H1 (cell line): Measurements from ENCODE around the gene MSH4. TPM values are rescaled to one million over a fixed set of nuclear protein-coding genes. Genes with fewer than 3 reads are reported as not detected.

Experiments used
- CTCF ChIA-PET: fragments of 300-600 bp; sonication (Branson Sonifier 250); formaldehyde crosslinking; loops from one replicate; lab custom pipeline; 2021; ENCODE audit not compliant: partially characterized antibody; lab: Charles Lee
- POLR2A ChIA-PET: fragments of 300-600 bp; sonication (Branson Sonifier 250); formaldehyde crosslinking; loops from one replicate; lab custom pipeline; 2021; ENCODE audit warnings: inconsistent platforms; ENCODE audit not compliant: partially characterized antibody; lab: Charles Lee
- DNase-seq, 2 experiments: peaks; one replicate each; pipeline versions ENCODE4 v3.0.0 to v3.0.0-alpha.2; 2010 to 2022; ENCODE audit warnings: low spot score in 2 of 2, low read depth in 1 of 2, mixed read lengths in 1 of 2
- FAIRE-seq: peaks from 2 replicates; lab custom pipeline; 2011; peaks lifted over from hg19 to GRCh38; lab: Jason Lieb, UNC
- H2AFZ ChIP-seq: 2 replicates; pipeline ENCODE4 v1.8.1; 2012; ENCODE audit warnings: low read length, inconsistent platforms
- H2AK5ac ChIP-seq: 2 replicates; pipeline ENCODE4 v1.6.1; 2013; ENCODE audit warnings: low read depth, low read length
- H2BK120ac ChIP-seq: replicated peaks from 2 replicates; pipeline ENCODE3; 2013; ENCODE audit warnings: low read depth, low read length, inconsistent platforms
- H2BK12ac ChIP-seq: 2 replicates; pipeline ENCODE4 v1.6.1; 2013; ENCODE audit warnings: low read depth, low read length
- H2BK15ac ChIP-seq: 2 replicates; pipeline ENCODE4 v1.6.1; 2013; ENCODE audit warnings: low read length
- H2BK20ac ChIP-seq: 2 replicates; pipeline ENCODE4 v1.6.1; 2013; ENCODE audit warnings: low read length
- H2BK5ac ChIP-seq: 2 replicates; pipeline ENCODE4 v1.6.1; 2013; ENCODE audit warnings: low read depth, low read length
- H3K14ac ChIP-seq: 2 replicates; pipeline ENCODE4 v1.6.1; 2013; ENCODE audit warnings: inconsistent platforms; ENCODE audit not compliant: insufficient read length
- H3K18ac ChIP-seq: 2 replicates; pipeline ENCODE4 v1.6.1; 2013; ENCODE audit warnings: low read length; ENCODE audit errors: extremely low read depth
- H3K23ac ChIP-seq: 2 replicates; pipeline ENCODE4 v1.6.1; 2013; ENCODE audit warnings: inconsistent platforms; ENCODE audit not compliant: insufficient read length
- H3K23me2 ChIP-seq: 2 replicates; pipeline ENCODE4 v1.6.1; 2013; ENCODE audit warnings: low read depth, low read length
- H3K27ac ChIP-seq: 2 replicates; pipeline ENCODE4 v1.6.1; 2011; ENCODE audit warnings: low read depth, low read length, inconsistent platforms
- H3K27me3 ChIP-seq, 4 experiments: replicated peaks in 1 of 4; 1 replicate in 1 of 4; 2 replicates in 3 of 4; pipeline versions ENCODE4 v1.6.1 to v1.8.1; 2011 to 2013; ENCODE audit warnings: low read length in 3 of 4, mild to moderate bottlenecking in 3 of 4, inconsistent platforms in 2 of 4, mixed read lengths in 2 of 4, moderate library complexity in 1 of 4; ENCODE audit not compliant: control insufficient read depth in 3 of 4, insufficient read depth in 3 of 4; ENCODE audit errors: extremely low read depth in 1 of 4
- H3K36me3 ChIP-seq, 4 experiments: 2 replicates each; pipeline versions ENCODE4 v1.6.1 to v1.8.1; 2011 to 2013; ENCODE audit warnings: mild to moderate bottlenecking in 4 of 4, low read length in 3 of 4, moderate library complexity in 2 of 4, control low read depth in 1 of 4, inconsistent platforms in 1 of 4; ENCODE audit not compliant: insufficient read depth in 4 of 4, control insufficient read depth in 2 of 4
- H3K4ac ChIP-seq: replicated peaks from 2 replicates; pipeline ENCODE3; 2013; ENCODE audit warnings: low read length, low read depth, mixed read lengths, inconsistent platforms; ENCODE audit not compliant: insufficient read length
- H3K4me1 ChIP-seq, 4 experiments: replicated peaks in 1 of 4; 1 replicate in 1 of 4; 2 replicates in 3 of 4; pipeline versions ENCODE4 v1.6.1 to v1.8.1; 2011 to 2013; ENCODE audit warnings: low read length in 3 of 4, inconsistent platforms in 2 of 4, mixed read lengths in 1 of 4; ENCODE audit not compliant: insufficient read depth in 4 of 4, control insufficient read depth in 3 of 4
- H3K4me2 ChIP-seq, 2 experiments: 2 replicates each; pipeline versions ENCODE4 v1.6.1 to v1.8.1; 2011 to 2013; ENCODE audit warnings: low read depth in 2 of 2, low read length in 2 of 2, control low read depth in 1 of 2, inconsistent platforms in 1 of 2, mild to moderate bottlenecking in 1 of 2; ENCODE audit not compliant: insufficient read depth in 1 of 2
- H3K4me3 ChIP-seq, 4 experiments: fragments of 200-600, 300-600 bp in 1 of 4; sonication (generic), shearing (Covaris generic), sonication (Bioruptor Twin) in 1 of 4; 2 replicates each; pipeline versions ENCODE4 v1.5.1 to v1.8.1; 2011 to 2016; ENCODE audit warnings: low read length in 4 of 4, low read depth in 3 of 4, control low read depth in 2 of 4, inconsistent platforms in 2 of 4, mild to moderate bottlenecking in 2 of 4, mixed read lengths in 1 of 4, moderate library complexity in 1 of 4; ENCODE audit not compliant: insufficient read depth in 2 of 4; ENCODE audit errors: extremely low read depth in 1 of 4
- H3K56ac ChIP-seq: replicated peaks from 2 replicates; pipeline ENCODE3; 2013; ENCODE audit warnings: low read depth, mild to moderate bottlenecking, mixed read lengths, low read length, inconsistent platforms; ENCODE audit not compliant: insufficient read length
- H3K79me1 ChIP-seq: 2 replicates; pipeline ENCODE4 v1.6.1; 2013; ENCODE audit warnings: low read depth, low read length, control low read depth
- H3K79me2 ChIP-seq, 2 experiments: 2 replicates each; pipeline versions ENCODE4 v1.6.1 to v1.8.1; 2012 to 2013; ENCODE audit warnings: low read length in 2 of 2, mild to moderate bottlenecking in 2 of 2, inconsistent platforms in 1 of 2; ENCODE audit not compliant: insufficient read depth in 2 of 2, control insufficient read depth in 1 of 2
- H3K9ac ChIP-seq, 4 experiments: replicated peaks in 1 of 4; 1 replicate in 1 of 4; 2 replicates in 3 of 4; pipeline versions ENCODE4 v1.6.1 to v1.8.1; 2011 to 2013; ENCODE audit warnings: low read depth in 3 of 4, low read length in 3 of 4, control low read depth in 2 of 4, mild to moderate bottlenecking in 2 of 4, moderate library complexity in 2 of 4, inconsistent platforms in 1 of 4; ENCODE audit errors: extremely low read depth in 1 of 4
- H3K9me3 ChIP-seq, 2 experiments: 2 replicates each; pipeline versions ENCODE4 v1.6.1 to v1.8.1; 2012 to 2013; ENCODE audit warnings: mild to moderate bottlenecking in 2 of 2, moderate library complexity in 2 of 2, control low read depth in 1 of 2, inconsistent platforms in 1 of 2, low read depth in 1 of 2, low read length in 1 of 2, mixed read lengths in 1 of 2; ENCODE audit not compliant: insufficient read depth in 2 of 2
- H4K20me1 ChIP-seq, 2 experiments: replicated peaks in 1 of 2; 2 replicates each; pipeline versions ENCODE3 to v1.8.1; 2011 to 2013; ENCODE audit warnings: inconsistent platforms in 2 of 2, low read length in 2 of 2, mild to moderate bottlenecking in 1 of 2; ENCODE audit not compliant: insufficient read depth in 2 of 2, control insufficient read depth in 1 of 2
- H4K5ac ChIP-seq: 2 replicates; pipeline ENCODE4 v1.6.1; 2013; ENCODE audit warnings: low read length, low read depth, mixed read lengths, inconsistent platforms; ENCODE audit not compliant: insufficient read length
- H4K8ac ChIP-seq: 2 replicates; pipeline ENCODE4 v1.8.0; 2013; ENCODE audit warnings: mild to moderate bottlenecking, moderate library complexity, low read length, inconsistent platforms; ENCODE audit not compliant: insufficient read depth; ENCODE audit errors: extremely low read depth
- H4K91ac ChIP-seq: replicated peaks from 2 replicates; pipeline ENCODE3; 2013; ENCODE audit warnings: low read length, mixed read lengths, inconsistent platforms; ENCODE audit not compliant: insufficient read length
- BRCA1 ChIP-seq: IDR thresholded peaks from 2 replicates; pipeline ENCODE4 v1.6.1; 2012; ENCODE audit warnings: low read depth, low read length, improper control_type of control experiment
- CEBPB ChIP-seq: IDR thresholded peaks from 2 replicates; pipeline ENCODE4 v1.6.1; 2012; ENCODE audit warnings: low read depth, low read length
- JUN ChIP-seq: IDR thresholded peaks from 2 replicates; pipeline ENCODE4 v1.6.1; 2011; ENCODE audit warnings: low read depth, mild to moderate bottlenecking, improper control_type of control experiment, low read length
- POLR2A ChIP-seq, 2 experiments: IDR thresholded peaks; 1 replicate in 1 of 2; 2 replicates in 1 of 2; pipeline ENCODE4 v1.6.1; 2011; ENCODE audit warnings: low read depth in 2 of 2, low read length in 2 of 2, mild to moderate bottlenecking in 2 of 2; ENCODE audit errors: control extremely low read depth in 1 of 2
- RAD21 ChIP-seq, 2 experiments: IDR thresholded peaks in 1 of 2; conservative IDR thresholded peaks in 1 of 2; 2 replicates each; pipeline ENCODE4 v1.6.1; 2011; ENCODE audit warnings: low read depth in 2 of 2, low read length in 2 of 2, improper control_type of control experiment in 1 of 2, inconsistent platforms in 1 of 2, mild to moderate bottlenecking in 1 of 2, moderate library complexity in 1 of 2
- TAF1 ChIP-seq: IDR thresholded peaks from 2 replicates; pipeline ENCODE4 v1.6.1; 2011; ENCODE audit warnings: mild to moderate bottlenecking, low read depth, low read length
- USF2 ChIP-seq: IDR thresholded peaks from 2 replicates; pipeline ENCODE4 v1.6.1; 2011; ENCODE audit warnings: low read length, improper control_type of control experiment
- WGBS, 2 experiments: shearing (Covaris generic) in 1 of 2; methylation state at CpG; one replicate each; pipeline versions ENCODE4 v1.1.6 to v1.1.7; 2013 to 2015; ENCODE audit warnings: low lambda C conversion rate in 2 of 2, mixed read lengths in 2 of 2, inconsistent platforms in 1 of 2, low coverage in 1 of 2, missing lambda C conversion rate in 1 of 2; ENCODE audit not compliant: insufficient replicate concordance in 2 of 2, insufficient coverage in 1 of 2, insufficient read length in 1 of 2; ENCODE audit errors: extremely low coverage in 1 of 2, missing lambda C conversion rate in 1 of 2; 5-methylcytosine and 5-hydroxymethylcytosine counted together
- polyA plus RNA-seq, 7 experiments: library from polyadenylated mRNA; depleted of rRNA in 3 of 7; stranded (reverse) in 5 of 7; unstranded in 2 of 7; fragments of >200 nt in 5 of 7; fragments of 200-250 nt in 2 of 7; gene quantifications; 1 replicate in 5 of 7; 2 replicates in 1 of 7; 4 replicates in 1 of 7; pipeline versions ENCODE4 v1.2.1 to v1.2.3, GENCODE V29; 2011 to 2013; ENCODE audit warnings: missing spikeins in 2 of 7, mixed read lengths in 2 of 7
- total RNA-seq: library from RNA; stranded (reverse); fragmentation: NEBNext Ultra II Directional; extraction: Animal tissue kit (Norgen Biotek cat#: 25700); gene quantifications from 2 replicates; pipeline ENCODE4 v1.2.1, GENCODE V29; 2021
- TF ChIP-seq, protein P1 (sequence below): IDR thresholded peaks from 2 replicates; pipeline ENCODE4 v1.6.1; 2012; ENCODE audit warnings: inconsistent platforms

Gene MSH4
- total and polyA plus RNA-seq, 2 of the 8 experiments (the other 6 are each of a cell fraction or from before 2014, with no cell fraction given), result 0.03 to 0.22 TPM

DNA sequence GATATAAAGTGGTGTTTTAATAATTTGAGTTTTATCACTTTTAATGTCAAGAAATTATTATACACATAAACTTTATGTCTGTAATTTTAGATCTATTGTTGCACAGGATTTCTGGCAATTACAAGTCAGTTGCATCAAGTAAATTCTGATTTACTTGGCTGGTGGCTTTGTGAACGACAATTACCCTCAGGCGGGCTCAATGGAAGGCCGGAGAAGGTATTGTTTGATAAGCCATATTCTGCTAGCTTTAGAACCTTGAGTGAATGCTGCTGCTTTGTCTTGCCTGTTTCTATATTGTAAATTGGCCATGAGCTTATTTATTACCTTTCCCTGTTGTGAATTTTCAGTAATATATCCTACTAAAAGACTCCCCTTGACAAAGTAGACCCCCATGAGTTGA, 4.6 kb upstream of the MSH4 start:
- H3K4me1 ChIP-seq, result peaks cover 0 to 2% (median 0%) of the 10 kb centered on the region in 4 experiments; a peak in 2 of 7 replicates
- H3K27ac ChIP-seq, result no peak overlapping the region
- no peak overlapping the region for H2BK120ac ChIP-seq
- no peak for DNase-seq
- H2BK15ac ChIP-seq, result no peak overlapping the region
- no peaks in the 10 kb centered on the region for H3K27me3 ChIP-seq
- no peak overlapping the region for H3K14ac ChIP-seq
- no peaks in the 10 kb centered on the region for H3K23me2 ChIP-seq
- no peak overlapping the region for H4K91ac ChIP-seq
- H4K5ac ChIP-seq, result no peak overlapping the region
- H2AK5ac ChIP-seq, result no peak overlapping the region
- TF ChIP-seq RAD21 (IDR thresholded peaks at IDR 0.05 in 1 of 2, conservative IDR thresholded peaks at IDR 0.05 in 1 of 2; ENCODE audit: low read depth in 2 of 2, low read length in 2 of 2) (no peak), BRCA1 (no peak), JUN (no peak), CEBPB (no peak), USF2 (no peak), TAF1 (no peak), POLR2A (IDR thresholded peaks at IDR 0.05; ENCODE audit: control extremely low read depth in 1 of 2, low read depth in 2 of 2, low read length in 2 of 2) (0 out of 3 replicates have a peak, but pooled peaks of 1 of the 2 experiments have one; percentile 10)
- TF ChIP-seq, protein P1, sequence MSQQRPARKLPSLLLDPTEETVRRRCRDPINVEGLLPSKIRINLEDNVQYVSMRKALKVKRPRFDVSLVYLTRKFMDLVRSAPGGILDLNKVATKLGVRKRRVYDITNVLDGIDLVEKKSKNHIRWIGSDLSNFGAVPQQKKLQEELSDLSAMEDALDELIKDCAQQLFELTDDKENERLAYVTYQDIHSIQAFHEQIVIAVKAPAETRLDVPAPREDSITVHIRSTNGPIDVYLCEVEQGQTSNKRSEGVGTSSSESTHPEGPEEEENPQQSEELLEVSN, result no peak
- no peaks in the 10 kb centered on the region; the same call in 1 of the 2 replicates for H3K79me1 ChIP-seq
- FAIRE-seq, result no peak
- H3K9ac ChIP-seq, result no peak overlapping the region
- H3K4ac ChIP-seq, result no peak overlapping the region
- no peak overlapping the region for H2AFZ ChIP-seq
- no peak overlapping the region for H2BK12ac ChIP-seq
- H3K36me3 ChIP-seq, result peaks cover 23 to 98% (median 69%) of the 10 kb centered on the region in 4 experiments
- no peak overlapping the region for H2BK5ac ChIP-seq
- H4K8ac ChIP-seq, result no peak overlapping the region
- no peak overlapping the region for H3K4me2 ChIP-seq
- no peak overlapping the region for H2BK20ac ChIP-seq
- no peaks in the 10 kb centered on the region for H3K9me3 ChIP-seq
- ChIA-PET POLR2A (interaction anchor here (0.9 to 2.2 kb wide), 3 partner anchors 9 to 177 kb away, joined by 4 to 8 read pairs (median 4); no protein-coding TSS in a partner anchor), CTCF (interaction anchor here (1.2 kb wide), 1 partner anchor 10 kb away, joined by 3 read pairs; no protein-coding TSS in a partner anchor)
- peaks cover 11 to 53% of the 10 kb centered on the region in 2 experiments for H3K79me2 ChIP-seq
- H3K56ac ChIP-seq, result no peak overlapping the region
- H3K18ac ChIP-seq, result no peak overlapping the region
- H3K4me3 ChIP-seq, result no peak overlapping the region
- peaks cover 15% of the 10 kb centered on the region in 2 experiments for H4K20me1 ChIP-seq
- 97% methylated on average over 3 of the region's 3 CpGs; no CpG with 5 or more reads in 1 of the 2 experiments for WGBS, 2 experiments
- H3K23ac ChIP-seq, result no peak overlapping the region
